Measurements from ENCODE around the gene RUFY1. TPM values are rescaled to one million over a fixed set of nuclear protein-coding genes. Genes with fewer than 3 reads are reported as not detected.

RUFY1 gene
- total RNA-seq, 4 donors from 2014 or later: 39.7 to 62.2 (median 47.9) TPM

DNA sequence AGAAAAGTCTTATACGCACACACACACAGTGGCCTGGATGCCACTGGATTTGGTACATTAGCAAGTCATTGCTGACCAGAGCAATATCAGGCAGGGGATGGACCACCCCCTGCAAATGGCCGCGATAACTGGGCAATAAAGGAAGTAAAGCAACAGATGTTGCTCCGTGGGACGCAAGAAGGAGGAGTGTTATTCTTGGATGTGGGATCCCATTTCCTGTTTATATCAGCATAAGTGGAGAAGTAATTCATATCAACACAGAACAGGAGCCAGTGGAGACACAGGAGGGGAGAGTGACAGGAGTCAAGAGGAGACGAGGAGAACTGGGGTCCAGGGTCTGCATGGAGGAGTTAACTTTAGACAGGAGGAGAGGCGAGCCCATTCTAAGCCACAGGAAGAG lies 18.4 kb downstream of the RUFY1 start:
- no peak for ATAC-seq (ENCODE audit: low FRiP score)
- TF ChIP-seq, protein P1, sequence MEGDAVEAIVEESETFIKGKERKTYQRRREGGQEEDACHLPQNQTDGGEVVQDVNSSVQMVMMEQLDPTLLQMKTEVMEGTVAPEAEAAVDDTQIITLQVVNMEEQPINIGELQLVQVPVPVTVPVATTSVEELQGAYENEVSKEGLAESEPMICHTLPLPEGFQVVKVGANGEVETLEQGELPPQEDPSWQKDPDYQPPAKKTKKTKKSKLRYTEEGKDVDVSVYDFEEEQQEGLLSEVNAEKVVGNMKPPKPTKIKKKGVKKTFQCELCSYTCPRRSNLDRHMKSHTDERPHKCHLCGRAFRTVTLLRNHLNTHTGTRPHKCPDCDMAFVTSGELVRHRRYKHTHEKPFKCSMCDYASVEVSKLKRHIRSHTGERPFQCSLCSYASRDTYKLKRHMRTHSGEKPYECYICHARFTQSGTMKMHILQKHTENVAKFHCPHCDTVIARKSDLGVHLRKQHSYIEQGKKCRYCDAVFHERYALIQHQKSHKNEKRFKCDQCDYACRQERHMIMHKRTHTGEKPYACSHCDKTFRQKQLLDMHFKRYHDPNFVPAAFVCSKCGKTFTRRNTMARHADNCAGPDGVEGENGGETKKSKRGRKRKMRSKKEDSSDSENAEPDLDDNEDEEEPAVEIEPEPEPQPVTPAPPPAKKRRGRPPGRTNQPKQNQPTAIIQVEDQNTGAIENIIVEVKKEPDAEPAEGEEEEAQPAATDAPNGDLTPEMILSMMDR (IDR thresholded peaks at IDR 0.05): no peak
- DNase-seq (ENCODE audit: low spot score): no peak

DNA sequence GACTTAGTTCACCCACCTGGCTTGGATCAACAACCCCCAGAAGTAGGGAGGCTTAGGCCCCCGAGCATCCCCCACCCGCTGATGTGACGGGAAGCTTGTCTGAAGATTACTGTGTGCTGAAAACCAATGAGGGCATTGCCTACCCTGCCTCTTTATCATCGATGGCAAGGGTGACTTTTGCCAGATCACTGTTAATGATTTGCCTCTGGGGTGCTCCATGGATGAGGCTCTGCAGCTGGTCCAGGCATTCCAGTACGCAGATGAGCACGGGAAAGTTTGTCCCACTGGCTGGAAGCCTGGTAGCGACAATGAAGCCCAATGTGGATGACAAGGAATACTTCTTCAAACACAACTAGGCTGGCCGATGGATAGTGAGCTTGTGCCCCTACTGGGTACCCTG lies 22.0 kb downstream of the RUFY1 start:
- ATAC-seq (ENCODE audit: low FRiP score): no peak
- TF ChIP-seq, protein P1 (IDR thresholded peaks at IDR 0.05): no peak
- no peak for DNase-seq (ENCODE audit: low spot score)

DNA sequence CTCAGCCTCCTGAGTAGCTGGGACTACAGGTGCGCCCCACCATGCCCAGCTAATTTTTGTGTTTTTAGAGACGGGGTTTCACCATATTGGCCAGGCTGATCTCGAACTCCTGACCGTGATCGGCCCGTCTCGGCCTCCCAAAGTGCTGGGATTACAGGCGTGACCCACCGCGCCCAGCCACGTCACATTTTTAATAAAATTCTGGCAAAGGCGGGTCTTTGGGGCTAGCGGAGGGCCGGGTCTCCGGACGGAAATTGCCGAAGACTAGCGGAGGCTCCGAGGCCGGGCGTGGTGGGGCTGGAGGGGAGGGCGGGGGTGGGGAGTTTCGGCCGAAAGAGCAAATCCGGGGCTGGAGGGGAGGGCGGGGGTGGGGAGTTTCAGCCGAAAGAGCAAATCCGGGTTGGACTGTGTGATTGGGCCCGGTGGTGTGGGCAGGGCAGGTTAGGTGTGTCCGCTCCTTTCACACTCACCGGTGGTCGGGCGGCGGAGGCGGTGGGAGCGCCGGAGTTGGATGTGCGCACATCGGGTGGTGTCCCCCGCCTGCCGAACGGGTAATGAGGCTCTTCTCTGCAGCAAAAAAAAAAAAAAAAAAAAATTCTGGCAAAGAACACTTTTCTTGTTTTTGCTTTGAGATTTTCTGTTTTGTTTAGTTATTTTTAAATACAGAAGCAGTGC lies 27.1 kb downstream of the RUFY1 start:
- no peak for DNase-seq (ENCODE audit: low spot score)
- ATAC-seq (ENCODE audit: low FRiP score): no peak
- TF ChIP-seq, protein P1 (IDR thresholded peaks at IDR 0.05): no peak

- TF ChIP-seq, protein P1 (IDR thresholded peaks at IDR 0.05): no peak
- DNase-seq (ENCODE audit: low spot score): no peak
- ATAC-seq (ENCODE audit: low FRiP score): no peak
Observed at GRCh38 chr5:179585941-179586401, 35.6 kb downstream of the RUFY1 start.

DNA sequence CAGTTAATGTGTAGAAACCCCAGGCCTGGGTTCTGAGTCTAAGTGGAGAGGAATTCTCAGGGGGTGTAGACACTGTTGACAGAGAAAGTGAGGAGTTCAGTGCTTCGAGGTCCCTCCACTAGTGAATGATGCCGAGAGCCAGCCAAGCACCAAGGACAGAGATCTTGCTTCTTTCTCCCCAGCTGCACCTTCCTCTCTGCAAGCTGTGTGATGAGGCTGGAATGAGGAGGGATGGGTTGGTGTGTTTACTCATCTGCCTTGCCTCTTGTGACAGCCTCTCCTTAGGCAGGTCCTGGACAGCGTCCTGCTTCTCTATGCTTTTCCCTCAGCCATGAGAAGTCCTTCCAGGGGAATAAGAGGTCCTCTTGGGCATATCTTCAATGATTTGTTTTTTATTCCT lies 37.8 kb downstream of the RUFY1 start:
- ATAC-seq (ENCODE audit: low FRiP score): no peak
- TF ChIP-seq, protein P1 (IDR thresholded peaks at IDR 0.05): no peak
- no peak for DNase-seq (ENCODE audit: low spot score)

DNA sequence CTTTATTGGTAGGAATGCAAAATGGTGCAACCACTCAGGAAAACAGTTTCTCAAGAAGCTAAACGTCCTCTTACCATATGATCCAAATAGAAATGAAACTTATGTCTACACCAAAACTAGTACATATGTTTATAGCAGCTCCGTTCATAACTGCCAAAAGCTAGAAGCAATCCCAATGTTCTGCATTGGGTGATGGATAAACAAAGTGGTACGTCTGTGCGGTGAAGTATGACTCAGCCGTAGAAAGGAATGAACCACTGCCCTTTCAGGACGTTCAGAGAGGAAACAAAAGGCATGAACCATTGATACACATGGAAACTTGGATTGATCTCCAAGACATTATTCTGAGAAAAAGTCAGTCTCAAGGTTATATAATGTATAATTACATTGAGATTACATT lies 45.6 kb downstream of the RUFY1 start:
- TF ChIP-seq, protein P1 (IDR thresholded peaks at IDR 0.05): no peak
- no peak for ATAC-seq (ENCODE audit: low FRiP score)

GRCh38 chr5:179596421-179596820 lies 46.1 kb downstream of the RUFY1 start:
- TF ChIP-seq, protein P1 (IDR thresholded peaks at IDR 0.05): no peak
- ATAC-seq (ENCODE audit: low FRiP score) (no peak), DNase-seq (ENCODE audit: low spot score) (no peak)

More for the DNA sequence above, 45.6 kb downstream of the RUFY1 start:
- DNase-seq (ENCODE audit: low spot score): no peak

Measured in omental fat pad (tissue), 4 donors.